HepG2 (cell line): Measurements from ENCODE around the gene TWNK. TPM values are rescaled to one million over a fixed set of nuclear protein-coding genes. Genes with fewer than 3 reads are reported as not detected.

Experiments
- ASH2L ChIP-seq: fragments of 300-600, 200-600 bp; sonication (generic); IDR thresholded peaks from 2 replicates; pipeline ENCODE4 v1.7.0; 2017; ENCODE audit warnings: low read depth, mild to moderate bottlenecking, moderate library complexity, mixed read lengths, low read length; ENCODE audit not compliant: insufficient read length
- CAMTA2 ChIP-seq: sonication (generic); formaldehyde crosslinking; IDR thresholded peaks from 2 replicates; pipeline ENCODE4 v1.4.0; 2020; ENCODE audit warnings: mild to moderate bottlenecking, missing genetic modification reagents, borderline replicate concordance
- EEA1 ChIP-seq: sonication (generic); formaldehyde crosslinking; IDR thresholded peaks from 2 replicates; pipeline ENCODE4 v1.5.1; 2020; ENCODE audit warnings: mild to moderate bottlenecking, missing genetic modification reagents, borderline replicate concordance
- FOXA3 ChIP-seq: IDR thresholded peaks from 2 replicates; pipeline ENCODE4 v1.6.1; 2016; ENCODE audit warnings: missing genetic modification reagents, missing compliant biosample characterization
- GTF2F1 ChIP-seq: fragments of 150-350 bp; IDR thresholded peaks from 2 replicates; pipeline ENCODE4 v1.6.1; 2014; ENCODE audit warnings: low read length
- GZF1 ChIP-seq: sonication (generic); formaldehyde crosslinking; IDR thresholded peaks from 2 replicates; pipeline ENCODE4 v1.5.1; 2020; ENCODE audit warnings: mild to moderate bottlenecking, missing genetic modification reagents
- HNF4G ChIP-seq, 2 experiments: sonication (generic) in 1 of 2; formaldehyde crosslinking in 1 of 2; IDR thresholded peaks; 2 replicates each; pipeline versions ENCODE4 v1.4.0 to v1.6.1; 2011 to 2020; ENCODE audit warnings: borderline replicate concordance in 2 of 2, low read depth in 2 of 2, mild to moderate bottlenecking in 2 of 2, low read length in 1 of 2, missing genetic modification reagents in 1 of 2, moderate library complexity in 1 of 2
- KLF16 ChIP-seq, 2 experiments: sonication (generic) in 1 of 2; formaldehyde crosslinking in 1 of 2; IDR thresholded peaks; 2 replicates each; pipeline versions ENCODE4 v1.6.1 to v1.8.0; 2016 to 2023; ENCODE audit warnings: missing genetic modification reagents in 2 of 2, missing compliant biosample characterization in 1 of 2
- MAF1 ChIP-seq: sonication (generic); formaldehyde crosslinking; IDR thresholded peaks from 2 replicates; pipeline ENCODE4 v1.5.0; 2020; ENCODE audit warnings: missing genetic modification reagents, borderline replicate concordance
- PRMT3 ChIP-seq: sonication (generic); formaldehyde crosslinking; IDR thresholded peaks from 2 replicates; pipeline ENCODE4 v1.8.1; 2022; ENCODE audit warnings: low read depth, mild to moderate bottlenecking, moderate library complexity, missing genetic modification reagents, borderline replicate concordance
- RNF219 ChIP-seq: sonication (generic); formaldehyde crosslinking; IDR thresholded peaks from 2 replicates; pipeline ENCODE4 v1.5.0; 2020; ENCODE audit warnings: mild to moderate bottlenecking, missing genetic modification reagents
- SALL1 ChIP-seq: sonication (generic); formaldehyde crosslinking; IDR thresholded peaks from 2 replicates; pipeline ENCODE4 v1.8.0; 2022; ENCODE audit warnings: mild to moderate bottlenecking, missing genetic modification reagents
- TEAD3 ChIP-seq: optimal IDR thresholded peaks from 2 replicates; pipeline ENCODE3; 2016; ENCODE audit warnings: borderline replicate concordance
- ZBTB8A ChIP-seq: sonication (generic); formaldehyde crosslinking; IDR thresholded peaks from 2 replicates; pipeline ENCODE4 v1.4.0; 2020; ENCODE audit warnings: mild to moderate bottlenecking, low read depth, missing genetic modification reagents, borderline replicate concordance
- ZC3H4 ChIP-seq: sonication (generic); formaldehyde crosslinking; IDR thresholded peaks from 2 replicates; pipeline ENCODE4 v1.4.0; 2020; ENCODE audit warnings: missing genetic modification reagents, borderline replicate concordance
- ZNF138 ChIP-seq: sonication (generic); formaldehyde crosslinking; IDR thresholded peaks from 2 replicates; pipeline ENCODE4 v1.5.0; 2020; ENCODE audit warnings: mild to moderate bottlenecking, low read depth, missing genetic modification reagents
- ZNF251 ChIP-seq: sonication (generic); formaldehyde crosslinking; IDR thresholded peaks from 2 replicates; pipeline ENCODE4 v1.9.0; 2021; ENCODE audit warnings: mild to moderate bottlenecking, missing genetic modification reagents
- ZNF317 ChIP-seq: sonication (generic); formaldehyde crosslinking; IDR thresholded peaks from 2 replicates; pipeline ENCODE4 v1.5.0; 2020; ENCODE audit warnings: mild to moderate bottlenecking, missing genetic modification reagents
- ZNF383 ChIP-seq: sonication (generic); formaldehyde crosslinking; IDR thresholded peaks from 2 replicates; pipeline ENCODE4 v1.4.0; 2020; ENCODE audit warnings: missing genetic modification reagents, mild to moderate bottlenecking, borderline replicate concordance
- ZNF441 ChIP-seq: sonication (generic); formaldehyde crosslinking; IDR thresholded peaks from 2 replicates; pipeline ENCODE4 v1.7.0; 2021; ENCODE audit warnings: missing genetic modification reagents, borderline replicate concordance
- ZNF792 ChIP-seq: IDR thresholded peaks from 2 replicates; pipeline ENCODE4 v1.6.1; 2016
- polyA plus RNA-seq, 8 experiments: library from polyadenylated mRNA; depleted of rRNA in 3 of 8; stranded (reverse) in 7 of 8; unstranded in 1 of 8; fragments of >200 nt; fragmentation: Illumina TruSeq in 4 of 8; extraction: Trizol in 4 of 8; gene quantifications; 2 replicates each; pipeline versions ENCODE4 v1.2.1 to v1.2.3, GENCODE V29; 2011 to 2016; ENCODE audit warnings: low read depth in 4 of 8, missing spikeins in 1 of 8, mixed read lengths in 1 of 8; ENCODE audit not compliant: insufficient read depth in 1 of 8
- total RNA-seq, 5 experiments: library from RNA; depleted of rRNA; stranded (reverse); fragments of >200 nt; fragmentation: Illumina TruSeq; extraction: Trizol; gene quantifications; 2 replicates each; pipeline ENCODE4 v1.2.3, GENCODE V29; 2016; ENCODE audit warnings: low read depth in 1 of 5
- TF ChIP-seq, protein P1 (sequence below): sonication (generic); formaldehyde crosslinking; IDR thresholded peaks from 2 replicates; pipeline ENCODE4 v1.4.0; 2020; ENCODE audit warnings: missing genetic modification reagents, low read depth, mild to moderate bottlenecking, borderline replicate concordance
- TF ChIP-seq, protein P2 (sequence below): sonication (generic); formaldehyde crosslinking; conservative IDR thresholded peaks from 2 replicates; pipeline ENCODE4 v1.4.0; 2020; ENCODE audit warnings: missing genetic modification reagents
- TF ChIP-seq, protein P3 (sequence below): IDR thresholded peaks from 2 replicates; pipeline ENCODE4 v1.6.1; 2016; ENCODE audit warnings: mild to moderate bottlenecking, missing biosample characterization, missing genetic modification reagents

TWNK gene
- total and polyA plus RNA-seq, 2 of the 13 experiments (the other 11 are each of a cell fraction or from before 2014, with no cell fraction given) = 10.7 to 16.5 TPM

- TF ChIP-seq MAF1 (no peak; the same call in 1 of the 2 replicates), EEA1 (no peak), ZC3H4 (CRISPR knock-in tag) (no peak), ZNF441 (CRISPR knock-in tag) (peak; percentile 61; the same call in 1 of the 2 replicates), ASH2L (no peak), KLF16 (CRISPR knock-in tag; IDR thresholded peaks at IDR 0.05) (no peak), ZNF317 (0 out of 2 replicates have a peak, but pooled peaks have one; percentile 20), ZNF138 (CRISPR knock-in tag) (no peak), RNF219 (no peak), ZNF251 (CRISPR knock-in tag) (no peak), CAMTA2 (0 out of 2 replicates have a peak, but pooled peaks have one; percentile 26), ZNF383 (CRISPR knock-in tag) (no peak), SALL1 (CRISPR knock-in tag) (peak; percentile 76), TEAD3 (CRISPR knock-in tag) (no peak), ZBTB8A (CRISPR knock-in tag) (peak; percentile 65; the same call in 1 of the 2 replicates), PRMT3 (CRISPR knock-in tag) (0 out of 2 replicates have a peak, but pooled peaks have one; percentile 22), GTF2F1 (no peak), HNF4G (IDR thresholded peaks at IDR 0.05; ENCODE audit: borderline replicate concordance, low read depth, low read length) (peak; percentile 40; the same call in 1 of the 2 replicates), HNF4G (CRISPR knock-in tag; IDR thresholded peaks at IDR 0.05; ENCODE audit: borderline replicate concordance, low read depth) (no peak), GZF1 (CRISPR knock-in tag) (no peak), ZNF792 (CRISPR knock-in tag) (no peak; the same call in 1 of the 2 replicates), FOXA3 (CRISPR knock-in tag) (no peak)
- TF ChIP-seq, protein P1, sequence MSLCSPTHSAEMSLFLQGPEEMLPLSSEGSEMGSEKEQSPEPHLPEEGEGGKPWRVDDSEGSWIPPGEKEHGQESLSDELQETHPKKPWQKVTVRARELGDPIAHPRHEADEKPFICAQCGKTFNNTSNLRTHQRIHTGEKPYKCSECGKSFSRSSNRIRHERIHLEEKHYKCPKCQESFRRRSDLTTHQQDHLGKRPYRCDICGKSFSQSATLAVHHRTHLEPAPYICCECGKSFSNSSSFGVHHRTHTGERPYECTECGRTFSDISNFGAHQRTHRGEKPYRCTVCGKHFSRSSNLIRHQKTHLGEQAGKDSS (CRISPR knock-in tag) = 0 out of 2 replicates have a peak, but pooled peaks have one; percentile 70
- TF ChIP-seq, protein P2, sequence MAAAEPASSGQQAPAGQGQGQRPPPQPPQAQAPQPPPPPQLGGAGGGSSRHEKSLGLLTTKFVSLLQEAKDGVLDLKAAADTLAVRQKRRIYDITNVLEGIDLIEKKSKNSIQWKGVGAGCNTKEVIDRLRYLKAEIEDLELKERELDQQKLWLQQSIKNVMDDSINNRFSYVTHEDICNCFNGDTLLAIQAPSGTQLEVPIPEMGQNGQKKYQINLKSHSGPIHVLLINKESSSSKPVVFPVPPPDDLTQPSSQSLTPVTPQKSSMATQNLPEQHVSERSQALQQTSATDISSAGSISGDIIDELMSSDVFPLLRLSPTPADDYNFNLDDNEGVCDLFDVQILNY (CRISPR knock-in tag) = 0 out of 2 replicates have a peak, but pooled peaks have one; percentile 30
- TF ChIP-seq, protein P3, sequence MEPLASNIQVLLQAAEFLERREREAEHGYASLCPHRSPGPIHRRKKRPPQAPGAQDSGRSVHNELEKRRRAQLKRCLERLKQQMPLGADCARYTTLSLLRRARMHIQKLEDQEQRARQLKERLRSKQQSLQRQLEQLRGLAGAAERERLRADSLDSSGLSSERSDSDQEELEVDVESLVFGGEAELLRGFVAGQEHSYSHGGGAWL (CRISPR knock-in tag) = peak; percentile 28; the same call in 1 of the 2 replicates
Measured at GRCh38 chr10:100969187-100970075, 17.9 kb upstream of the TWNK start, which contains the start of gene SEMA4G (continued).
